ENCODE measurements around the gene SDC3.

SDC3 gene

DNA sequence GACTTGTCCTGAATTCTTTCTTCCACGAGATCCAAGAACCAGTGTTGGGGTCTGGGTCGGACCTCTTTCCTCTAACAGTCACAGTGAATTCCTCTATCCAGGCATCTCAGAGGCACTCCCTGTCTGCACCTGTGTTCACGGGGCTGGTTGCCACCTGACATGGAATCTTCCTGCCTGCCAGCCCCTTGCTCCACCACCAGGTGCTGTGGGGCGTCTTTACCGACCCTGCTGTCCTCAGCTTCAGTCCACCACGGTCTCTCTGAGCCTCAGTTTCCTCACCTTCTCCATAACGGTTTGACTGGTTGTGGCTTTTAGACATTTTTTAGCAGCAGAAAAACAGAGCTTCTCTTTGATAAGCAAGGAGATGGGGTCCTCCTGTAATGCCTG lies 62.7 kb downstream of the SDC3 start:
- DNase-seq: no peak

DNA sequence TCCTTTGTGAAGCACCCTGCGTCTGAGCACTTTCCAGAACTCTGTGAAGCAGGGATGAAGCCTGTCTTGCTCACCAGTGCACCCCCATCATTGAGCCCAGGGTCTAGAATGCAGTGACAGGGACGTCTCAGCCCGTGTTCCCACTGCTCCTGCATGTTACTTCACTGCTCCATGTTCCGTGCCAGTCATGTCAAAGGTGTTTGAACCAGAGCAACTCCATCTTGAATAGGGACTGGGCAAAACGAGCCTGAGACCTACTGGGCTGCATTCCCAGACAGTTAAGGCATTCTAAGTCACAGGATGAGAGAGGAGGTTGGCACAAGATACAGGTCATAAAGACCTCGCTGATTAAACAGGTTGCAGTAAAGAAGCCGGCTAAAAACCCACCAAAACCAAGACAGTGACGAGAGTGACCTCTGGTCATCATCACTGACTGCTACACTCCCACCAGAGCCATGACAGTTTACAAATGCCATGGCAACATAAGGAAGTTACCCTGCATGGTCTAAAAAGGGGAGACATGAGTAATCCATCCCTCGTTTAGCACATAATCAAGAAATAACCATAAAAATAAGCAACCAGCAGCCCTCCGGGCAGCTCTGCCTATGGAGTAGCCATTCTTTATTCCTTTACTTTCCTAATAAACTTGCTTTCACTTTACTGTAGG lies 63.2 kb downstream of the SDC3 start:
- DNase-seq: no peak

- DNase-seq: no peak
Observed at GRCh38 chr1:30844631-30845030, 63.9 kb downstream of the SDC3 start.

- no peak for DNase-seq
Observed at GRCh38 chr1:30842697-30843354, 65.7 kb downstream of the SDC3 start.

DNA sequence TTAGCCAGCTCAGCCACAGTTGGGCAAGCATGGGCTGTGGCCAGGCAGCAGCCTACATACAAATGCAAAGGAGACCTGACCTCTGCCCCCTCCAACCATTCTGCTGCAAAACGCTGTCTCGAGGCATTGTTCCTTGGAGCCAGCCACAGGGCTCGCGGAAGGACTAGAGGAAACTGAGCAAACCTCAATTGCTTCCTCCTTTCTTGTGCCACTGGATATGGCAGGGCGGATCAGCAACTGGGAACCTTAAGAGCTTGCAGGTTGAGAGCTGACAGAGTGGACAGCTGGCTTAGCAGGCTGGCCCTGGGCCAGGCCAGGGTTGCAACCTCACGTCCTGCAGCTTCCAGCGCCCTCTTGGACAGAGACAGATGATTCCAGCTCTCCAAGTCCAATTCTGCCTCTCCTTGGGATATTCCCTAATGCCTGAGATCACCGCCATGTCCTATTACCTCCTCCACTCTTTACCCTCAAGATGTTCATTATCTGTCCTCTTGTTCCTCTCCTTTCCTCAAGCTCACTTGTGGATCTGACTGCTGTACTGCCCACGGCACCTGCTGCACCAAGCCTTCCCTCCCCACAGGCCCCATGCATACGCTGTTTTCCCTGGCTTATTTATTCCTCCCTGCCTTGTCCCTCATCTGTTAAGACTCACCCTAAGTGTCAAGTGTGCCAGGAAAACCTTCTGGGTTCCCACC lies 67.5 kb downstream of the SDC3 start:
- no peak for DNase-seq

DNA sequence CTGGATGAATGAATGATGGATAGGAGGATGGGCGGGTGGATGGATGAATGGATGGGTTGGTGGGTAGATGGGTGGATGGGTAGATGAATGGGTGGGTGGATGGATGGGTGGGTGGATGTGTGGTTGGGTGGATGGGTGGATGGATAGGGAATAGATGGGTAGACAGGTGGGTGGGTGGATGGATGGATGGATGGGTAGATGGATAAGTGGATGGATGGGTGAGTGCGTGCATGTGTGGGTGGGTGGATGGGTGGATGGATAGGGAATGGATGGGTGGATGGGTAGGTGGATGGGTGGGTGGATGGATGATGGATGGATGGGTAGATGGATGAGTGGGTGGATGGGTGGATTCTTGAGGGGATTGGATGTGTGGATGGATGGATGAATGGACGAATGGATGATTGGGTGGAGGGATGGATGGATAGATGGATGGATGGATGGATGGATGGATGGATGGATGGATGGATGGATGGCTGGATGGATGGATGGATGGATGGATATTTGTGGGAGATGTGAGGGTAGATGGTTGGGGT lies 68.7 kb downstream of the SDC3 start:
- DNase-seq: no peak

DNA sequence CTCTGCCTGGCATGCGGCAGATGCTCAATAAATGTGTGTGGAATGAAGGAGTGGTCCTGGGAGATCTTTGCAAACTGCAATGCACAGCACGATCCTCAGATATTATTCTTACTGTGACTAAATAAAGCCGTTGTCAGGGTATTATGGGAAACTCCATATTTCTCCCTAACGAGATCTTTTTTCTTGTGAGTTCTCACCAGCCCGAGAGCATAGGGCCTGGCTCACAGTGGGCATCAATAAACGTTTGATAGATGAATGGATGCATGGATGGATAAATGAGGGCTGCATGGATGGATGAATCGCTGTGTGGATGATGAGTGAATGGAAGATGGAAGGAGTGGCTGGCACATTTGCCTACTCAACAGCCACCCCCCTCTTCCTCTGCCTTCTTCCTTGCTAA lies 69.6 kb downstream of the SDC3 start:
- DNase-seq: no peak

GRCh38 chr1:30837653-30838052 lies 70.9 kb downstream of the SDC3 start:
- no peak for DNase-seq

- no peak for DNase-seq
Observed at GRCh38 chr1:30834253-30834652, 74.3 kb downstream of the SDC3 start.

- DNase-seq: no peak
Observed at GRCh38 chr1:30830537-30830936, 78.0 kb downstream of the SDC3 start.

DNA sequence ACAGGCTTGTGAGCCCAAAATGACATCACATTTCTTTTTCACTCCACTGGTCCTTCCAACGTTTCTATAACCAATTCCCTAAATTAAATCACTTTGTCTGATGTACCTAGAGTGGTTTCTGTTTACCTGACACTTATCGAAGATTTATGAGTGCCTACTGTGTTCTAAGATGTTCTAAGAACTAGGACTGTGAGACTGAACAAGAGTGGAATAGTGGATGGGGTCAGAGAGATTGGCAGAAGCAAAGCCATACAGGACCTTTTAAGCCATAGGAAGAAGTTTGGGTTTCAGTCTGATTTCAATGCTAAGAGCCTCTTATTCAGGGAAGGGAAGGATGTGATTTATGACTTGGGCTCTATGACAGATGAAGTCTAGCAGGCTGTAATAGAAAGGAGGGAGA lies 78.7 kb downstream of the SDC3 start:
- DNase-seq: no peak

DNA sequence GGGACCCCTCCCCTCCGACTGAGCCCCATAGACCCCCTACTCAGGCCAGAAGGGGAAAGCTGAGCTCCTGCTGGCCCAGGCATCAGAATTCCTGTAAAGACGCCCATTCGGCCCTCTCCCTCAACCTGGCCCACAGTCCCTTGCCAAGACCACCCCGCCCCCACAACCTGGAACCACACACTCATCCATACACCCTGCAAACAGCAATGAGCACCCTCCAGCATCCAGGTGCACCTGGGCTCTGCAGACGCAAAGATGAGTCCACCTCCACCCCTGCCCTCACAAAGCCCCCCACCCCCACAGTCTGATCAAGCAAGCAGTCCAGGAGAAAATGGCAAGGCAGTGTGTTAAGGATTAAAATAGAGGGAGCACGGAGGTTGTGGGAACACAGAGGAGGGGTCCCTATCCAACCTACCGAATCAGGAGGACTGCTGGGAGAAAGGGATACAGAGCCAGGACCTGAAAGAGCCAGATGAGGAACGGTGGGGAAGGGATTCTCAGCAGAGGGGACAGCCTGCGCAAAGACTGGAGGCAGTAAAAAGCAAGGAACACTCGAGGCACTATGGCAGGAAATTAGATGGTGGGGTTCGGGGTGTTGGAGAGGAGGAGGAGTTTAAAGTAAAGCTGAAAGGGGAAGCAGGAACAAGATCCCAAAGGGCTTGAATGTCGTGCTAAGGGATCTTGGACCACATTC lies 83.7 kb downstream of the SDC3 start:
- DNase-seq: no peak

DNA sequence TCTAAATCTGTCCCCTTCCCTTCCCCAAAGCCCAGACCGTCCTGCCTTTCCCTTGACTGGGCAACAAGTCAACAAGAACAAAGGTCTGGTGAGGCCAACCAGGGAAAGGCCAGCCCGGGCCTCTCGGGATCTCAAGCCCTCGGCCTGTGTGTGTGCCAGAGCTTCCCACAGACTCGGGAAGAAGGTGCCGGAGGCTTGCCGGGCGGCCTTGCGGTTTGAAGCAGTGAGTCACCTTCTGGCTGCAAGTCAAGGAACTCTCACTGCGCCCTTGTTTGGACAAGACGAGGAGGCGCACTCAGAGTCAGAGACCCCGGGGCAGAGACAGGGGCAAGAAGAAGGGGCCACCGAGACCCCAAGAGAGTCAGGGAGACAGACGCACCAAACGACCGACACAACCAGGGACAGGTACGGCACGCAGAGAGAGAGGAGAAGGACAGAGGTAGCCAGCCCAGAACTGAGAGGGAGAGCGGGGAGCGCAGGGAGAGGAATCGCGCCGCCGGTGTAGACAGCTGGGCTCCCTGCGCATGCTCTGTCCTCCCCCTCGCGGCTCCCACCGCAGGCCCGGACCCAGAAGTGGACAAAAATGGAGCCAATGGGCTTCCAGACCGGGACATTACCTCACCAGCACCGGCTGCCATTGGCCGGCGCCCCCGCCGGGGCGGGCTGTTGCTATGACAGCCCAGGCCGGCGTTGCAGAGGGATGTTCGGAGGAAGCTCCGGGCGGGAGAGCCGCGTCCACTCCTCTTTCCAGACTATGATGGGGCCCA lies 84.4 kb downstream of the SDC3 start:
- peak; percentile 96 for DNase-seq

- DNase-seq: no peak
Observed at GRCh38 chr1:30823627-30823968, 85.0 kb downstream of the SDC3 start.

DNA sequence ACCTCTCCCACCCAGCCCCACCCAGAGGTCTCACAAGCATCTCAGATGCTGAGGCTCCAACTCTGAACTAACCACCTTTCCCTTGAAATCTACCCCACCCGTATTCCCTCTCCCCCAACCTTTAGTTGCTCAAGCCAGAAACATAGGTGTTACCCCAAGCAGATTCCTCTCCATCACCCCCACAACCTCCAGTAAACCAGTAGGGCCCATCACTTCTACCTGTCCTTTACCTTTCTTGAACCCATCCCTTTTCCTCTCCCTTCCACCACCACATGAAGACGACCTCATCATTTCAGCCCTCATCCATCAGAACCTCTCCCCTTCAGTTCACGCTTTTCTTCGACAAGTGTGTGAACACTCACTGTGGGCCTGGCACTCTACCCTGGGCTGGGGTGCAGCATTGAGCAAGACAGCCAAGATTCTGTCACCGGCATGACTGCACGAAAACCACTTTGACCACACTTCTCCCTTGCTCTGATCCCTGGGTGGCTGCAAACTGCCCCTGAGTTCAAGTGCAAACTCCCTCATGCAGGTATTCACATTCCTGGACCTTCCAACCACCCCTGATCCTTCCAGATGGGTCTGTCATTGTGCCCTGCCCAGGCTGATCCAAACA lies 85.5 kb downstream of the SDC3 start:
- DNase-seq: peak; percentile 32

GRCh38 chr1:30822006-30822405 lies 86.6 kb downstream of the SDC3 start:
- no peak for DNase-seq

- DNase-seq: no peak
Observed at GRCh38 chr1:30820299-30820698, 88.3 kb downstream of the SDC3 start.
